WI38 (cell line): ENCODE results near the gene BPIFB4.

Source experiments
- H3K4me3 ChIP-seq: 2 replicates; pipeline ENCODE4 v1.5.1; 2011; ENCODE audit warnings: low read depth, mild to moderate bottlenecking, control low read depth, low read length
- TF ChIP-seq, protein P1 (sequence below): IDR thresholded peaks from 2 replicates; pipeline ENCODE4 v1.5.1; 2012; ENCODE audit warnings: low read depth, mild to moderate bottlenecking, control low read depth, low read length

Gene BPIFB4

GRCh38 chr20:33074675-33075074 lies 4.8 kb upstream of the BPIFB4 start:
- TF ChIP-seq, protein P1, sequence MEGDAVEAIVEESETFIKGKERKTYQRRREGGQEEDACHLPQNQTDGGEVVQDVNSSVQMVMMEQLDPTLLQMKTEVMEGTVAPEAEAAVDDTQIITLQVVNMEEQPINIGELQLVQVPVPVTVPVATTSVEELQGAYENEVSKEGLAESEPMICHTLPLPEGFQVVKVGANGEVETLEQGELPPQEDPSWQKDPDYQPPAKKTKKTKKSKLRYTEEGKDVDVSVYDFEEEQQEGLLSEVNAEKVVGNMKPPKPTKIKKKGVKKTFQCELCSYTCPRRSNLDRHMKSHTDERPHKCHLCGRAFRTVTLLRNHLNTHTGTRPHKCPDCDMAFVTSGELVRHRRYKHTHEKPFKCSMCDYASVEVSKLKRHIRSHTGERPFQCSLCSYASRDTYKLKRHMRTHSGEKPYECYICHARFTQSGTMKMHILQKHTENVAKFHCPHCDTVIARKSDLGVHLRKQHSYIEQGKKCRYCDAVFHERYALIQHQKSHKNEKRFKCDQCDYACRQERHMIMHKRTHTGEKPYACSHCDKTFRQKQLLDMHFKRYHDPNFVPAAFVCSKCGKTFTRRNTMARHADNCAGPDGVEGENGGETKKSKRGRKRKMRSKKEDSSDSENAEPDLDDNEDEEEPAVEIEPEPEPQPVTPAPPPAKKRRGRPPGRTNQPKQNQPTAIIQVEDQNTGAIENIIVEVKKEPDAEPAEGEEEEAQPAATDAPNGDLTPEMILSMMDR, result no peak
- H3K4me3 ChIP-seq, result no peak overlapping the region

DNA sequence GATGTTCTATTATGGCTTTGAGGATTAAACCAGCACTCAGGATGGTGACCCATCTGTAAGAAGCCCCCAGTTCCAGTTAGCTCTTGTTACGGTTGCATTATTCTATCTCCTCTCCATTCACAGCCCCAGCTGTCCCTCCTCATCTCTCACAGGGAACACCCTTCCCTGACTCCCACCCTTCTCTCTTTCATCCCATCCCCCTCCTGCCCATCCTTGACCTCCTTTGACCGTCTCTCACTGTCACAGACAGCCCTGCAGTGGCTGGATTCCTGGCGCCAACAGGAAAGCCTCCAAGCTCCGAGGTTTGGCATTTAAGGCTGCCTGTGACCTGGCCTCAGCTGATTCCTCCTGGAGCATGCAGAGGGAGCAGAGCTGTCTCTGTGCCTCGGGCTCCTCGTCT lies 4.2 kb upstream of the BPIFB4 start:
- no peak overlapping the region for H3K4me3 ChIP-seq
- TF ChIP-seq, protein P1, result no peak

- TF ChIP-seq, protein P1, result no peak
- H3K4me3 ChIP-seq, result no peak overlapping the region
These were observed 2.6 kb upstream of the BPIFB4 start for GRCh38 chr20:33076662-33077372.

GRCh38 chr20:33081411-33082154 lies 2.1 kb downstream of the BPIFB4 start:
- TF ChIP-seq, protein P1, result no peak
- no peak overlapping the region for H3K4me3 ChIP-seq

DNA sequence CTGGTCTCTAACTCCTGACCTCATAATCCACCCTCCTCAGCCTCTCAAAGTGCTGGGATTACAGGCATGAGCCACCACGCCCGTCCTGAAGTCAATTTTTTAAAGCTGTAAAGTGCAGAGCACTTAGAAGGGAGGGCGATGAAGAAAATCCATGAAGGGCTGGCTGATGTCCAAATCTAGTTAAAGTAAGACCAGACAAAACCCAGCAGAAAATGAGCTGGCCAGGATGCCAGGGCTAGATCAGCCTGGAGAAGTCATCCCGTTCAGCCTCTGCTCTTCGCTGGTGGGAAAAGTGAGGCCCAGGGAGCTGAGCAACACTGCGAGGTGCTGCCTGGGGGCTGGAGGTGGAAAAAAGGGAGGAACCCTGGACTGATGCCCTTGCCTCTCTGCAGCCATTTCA lies 3.1 kb downstream of the BPIFB4 start:
- TF ChIP-seq, protein P1, result no peak

GRCh38 chr20:33083544-33084340 lies 4.3 kb downstream of the BPIFB4 start:
- TF ChIP-seq, protein P1, result no peak
- no peak overlapping the region for H3K4me3 ChIP-seq

More for the DNA sequence above, 3.1 kb downstream of the BPIFB4 start:
- H3K4me3 ChIP-seq, result no peak overlapping the region

- no peak overlapping the region for H3K4me3 ChIP-seq
- TF ChIP-seq, protein P1, result no peak
These were observed 5.3 kb downstream of the BPIFB4 start for GRCh38 chr20:33084722-33085121.
